Measurements from ENCODE around the gene STXBP1. TPM values are rescaled to one million over a fixed set of nuclear protein-coding genes. Genes with fewer than 3 reads are reported as not detected.

Gene STXBP1
- total and polyA plus RNA-seq, 2 of the 13 experiments (the other 11 are each of a cell fraction or from before 2014, with no cell fraction given): 2.9 TPM

DNA sequence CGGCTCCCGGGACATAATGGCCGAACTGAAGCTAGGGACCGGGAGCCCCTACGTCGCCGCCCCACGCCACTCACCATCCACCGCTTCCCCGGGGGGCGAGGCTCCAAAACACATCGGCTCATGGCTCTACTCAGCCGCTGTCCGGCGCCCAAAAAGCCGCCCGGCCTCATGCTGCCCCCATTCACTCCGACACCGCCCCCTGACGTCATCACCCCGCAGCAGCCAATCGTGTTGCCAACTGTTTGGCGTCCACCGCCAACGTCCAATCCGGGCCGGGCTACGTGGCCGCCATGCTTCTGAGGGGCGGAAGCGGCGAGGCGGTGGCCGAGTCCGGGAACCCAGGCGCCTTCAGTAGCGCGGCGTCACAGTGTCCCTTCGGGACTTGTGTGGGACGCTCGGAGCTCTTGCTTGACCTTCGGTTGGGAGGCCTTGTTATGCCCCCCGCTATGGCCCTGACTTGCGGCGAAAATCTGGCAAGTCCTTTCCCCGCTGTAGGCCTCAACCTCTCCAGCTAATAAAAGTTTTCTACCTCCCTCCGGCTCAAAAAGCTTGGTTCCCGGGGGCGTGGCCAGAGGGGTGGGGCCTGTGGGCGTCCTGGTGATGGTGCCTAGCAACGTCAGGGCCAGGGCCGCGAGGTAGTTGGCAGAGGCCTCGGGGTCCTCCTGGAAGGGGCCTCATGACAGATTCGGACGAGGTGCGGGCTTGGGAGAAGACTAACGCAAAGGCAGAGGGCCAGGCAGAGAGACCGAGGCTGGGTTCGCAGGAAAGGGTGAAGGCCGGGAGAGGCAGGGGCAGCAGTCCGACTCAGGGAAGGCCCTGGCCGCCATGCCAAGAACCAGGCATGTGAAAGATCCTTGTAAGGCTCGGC lies 103.6 kb downstream of the STXBP1 start, which contains the start of the genes PTRH1 and TTC16 (continued):
- TF ChIP-seq SOX13 (IDR thresholded peaks at IDR 0.05) (no peak), SOX13 (CRISPR knock-in tag; conservative IDR thresholded peaks at IDR 0.05 in 1 of 2, IDR thresholded peaks at IDR 0.05 in 1 of 2) (no peak), TBX2 (CRISPR knock-in tag; IDR thresholded peaks at IDR 0.05; ENCODE audit: borderline replicate concordance) (peak; percentile 36; the same call in 1 of the 2 replicates), ZNF333 (CRISPR knock-in tag; IDR thresholded peaks at IDR 0.05; ENCODE audit: borderline replicate concordance) (0 out of 2 replicates have a peak, but pooled peaks have one; percentile 73), FIP1L1 (IDR thresholded peaks at IDR 0.05; ENCODE audit: borderline replicate concordance, insufficient read depth, low read depth, low read length) (no peak), SNAPC4 (CRISPR knock-in tag; IDR thresholded peaks at IDR 0.05) (peak; percentile 33; the same call in 1 of the 2 replicates), CREB1 (IDR thresholded peaks at IDR 0.05) (peak; percentile 99), CREB1 (CRISPR knock-in tag; IDR thresholded peaks at IDR 0.05) (peak; percentile 98), ZBTB7B (CRISPR knock-in tag; IDR thresholded peaks at IDR 0.05) (no peak), MTA3 (CRISPR knock-in tag; IDR thresholded peaks at IDR 0.05) (no peak), ZNF616 (CRISPR knock-in tag; IDR thresholded peaks at IDR 0.05; ENCODE audit: low read depth) (0 out of 2 replicates have a peak, but pooled peaks have one; percentile 47), REPIN1 (CRISPR knock-in tag; IDR thresholded peaks at IDR 0.05; ENCODE audit: borderline replicate concordance, low read depth) (no peak), ZNF550 (CRISPR knock-in tag; IDR thresholded peaks at IDR 0.05; ENCODE audit: borderline replicate concordance) (no peak), ZFYVE20 (CRISPR knock-in tag; IDR thresholded peaks at IDR 0.05; ENCODE audit: borderline replicate concordance, low read depth) (no peak), ETV5 (CRISPR knock-in tag; IDR thresholded peaks at IDR 0.05; ENCODE audit: borderline replicate concordance) (peak; percentile 51; the same call in 1 of the 2 replicates)
- TF ChIP-seq, protein P1, sequence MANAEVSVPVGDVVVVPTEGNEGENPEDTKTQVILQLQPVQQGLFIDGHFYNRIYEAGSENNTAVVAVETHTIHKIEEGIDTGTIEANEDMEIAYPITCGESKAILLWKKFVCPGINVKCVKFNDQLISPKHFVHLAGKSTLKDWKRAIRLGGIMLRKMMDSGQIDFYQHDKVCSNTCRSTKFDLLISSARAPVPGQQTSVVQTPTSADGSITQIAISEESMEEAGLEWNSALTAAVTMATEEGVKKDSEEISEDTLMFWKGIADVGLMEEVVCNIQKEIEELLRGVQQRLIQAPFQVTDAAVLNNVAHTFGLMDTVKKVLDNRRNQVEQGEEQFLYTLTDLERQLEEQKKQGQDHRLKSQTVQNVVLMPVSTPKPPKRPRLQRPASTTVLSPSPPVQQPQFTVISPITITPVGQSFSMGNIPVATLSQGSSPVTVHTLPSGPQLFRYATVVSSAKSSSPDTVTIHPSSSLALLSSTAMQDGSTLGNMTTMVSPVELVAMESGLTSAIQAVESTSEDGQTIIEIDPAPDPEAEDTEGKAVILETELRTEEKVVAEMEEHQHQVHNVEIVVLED (CRISPR knock-in tag; IDR thresholded peaks at IDR 0.05; ENCODE audit: borderline replicate concordance): peak; percentile 91
- TF ChIP-seq, protein P2, sequence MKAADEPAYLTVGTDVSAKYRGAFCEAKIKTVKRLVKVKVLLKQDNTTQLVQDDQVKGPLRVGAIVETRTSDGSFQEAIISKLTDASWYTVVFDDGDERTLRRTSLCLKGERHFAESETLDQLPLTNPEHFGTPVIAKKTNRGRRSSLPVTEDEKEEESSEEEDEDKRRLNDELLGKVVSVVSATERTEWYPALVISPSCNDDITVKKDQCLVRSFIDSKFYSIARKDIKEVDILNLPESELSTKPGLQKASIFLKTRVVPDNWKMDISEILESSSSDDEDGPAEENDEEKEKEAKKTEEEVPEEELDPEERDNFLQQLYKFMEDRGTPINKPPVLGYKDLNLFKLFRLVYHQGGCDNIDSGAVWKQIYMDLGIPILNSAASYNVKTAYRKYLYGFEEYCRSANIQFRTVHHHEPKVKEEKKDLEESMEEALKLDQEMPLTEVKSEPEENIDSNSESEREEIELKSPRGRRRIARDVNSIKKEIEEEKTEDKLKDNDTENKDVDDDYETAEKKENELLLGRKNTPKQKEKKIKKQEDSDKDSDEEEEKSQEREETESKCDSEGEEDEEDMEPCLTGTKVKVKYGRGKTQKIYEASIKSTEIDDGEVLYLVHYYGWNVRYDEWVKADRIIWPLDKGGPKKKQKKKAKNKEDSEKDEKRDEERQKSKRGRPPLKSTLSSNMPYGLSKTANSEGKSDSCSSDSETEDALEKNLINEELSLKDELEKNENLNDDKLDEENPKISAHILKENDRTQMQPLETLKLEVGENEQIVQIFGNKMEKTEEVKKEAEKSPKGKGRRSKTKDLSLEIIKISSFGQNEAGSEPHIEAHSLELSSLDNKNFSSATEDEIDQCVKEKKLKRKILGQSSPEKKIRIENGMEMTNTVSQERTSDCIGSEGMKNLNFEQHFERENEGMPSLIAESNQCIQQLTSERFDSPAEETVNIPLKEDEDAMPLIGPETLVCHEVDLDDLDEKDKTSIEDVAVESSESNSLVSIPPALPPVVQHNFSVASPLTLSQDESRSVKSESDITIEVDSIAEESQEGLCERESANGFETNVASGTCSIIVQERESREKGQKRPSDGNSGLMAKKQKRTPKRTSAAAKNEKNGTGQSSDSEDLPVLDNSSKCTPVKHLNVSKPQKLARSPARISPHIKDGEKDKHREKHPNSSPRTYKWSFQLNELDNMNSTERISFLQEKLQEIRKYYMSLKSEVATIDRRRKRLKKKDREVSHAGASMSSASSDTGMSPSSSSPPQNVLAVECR (CRISPR knock-in tag; IDR thresholded peaks at IDR 0.05; ENCODE audit: borderline replicate concordance): peak; percentile 98

All from HepG2 (cell line).